Natural killer cell (primary cell): ENCODE data around the gene AGBL4. TPM values are rescaled to one million over a fixed set of nuclear protein-coding genes. Genes with fewer than 3 reads are reported as not detected.
"Not testable (repeated sequence)": the region's sequence is repeated elsewhere in the genome, so short reads cannot be mapped to it uniquely, and the experiment has no call there.

Source experiments
- ATAC-seq, 3 donors: fragments of 150-1000 bp in 2 of 3; fragments of 200-7000 bp in 1 of 3; cut with Tn5 transposase; 1 replicate in 1 of 3; 2 replicates in 2 of 3; pipeline ENCODE4 v1.10.0; 2021; ENCODE audit warnings: mild to moderate bottlenecking in 2 of 3, moderate library complexity in 2 of 3
- DNase-seq, 2 donors: peaks; one replicate each; pipeline versions ENCODE4 v3.0.0 to v3.0.0-alpha.2; 2013 to 2021; ENCODE audit warnings: mixed read lengths in 1 of 2
- H3K27ac ChIP-seq: one replicate; pipeline ENCODE4 v1.5.1; 2013; ENCODE audit warnings: mild to moderate bottlenecking, low read length
- H3K27me3 ChIP-seq: one replicate; pipeline ENCODE4 v1.6.1; 2013; ENCODE audit warnings: low read length; ENCODE audit not compliant: control insufficient read depth, insufficient read depth
- H3K36me3 ChIP-seq: one replicate; pipeline ENCODE4 v1.6.1; 2013; ENCODE audit warnings: low read length; ENCODE audit not compliant: control insufficient read depth, insufficient read depth
- H3K4me1 ChIP-seq: one replicate; pipeline ENCODE4 v1.6.1; 2013; ENCODE audit warnings: low read length; ENCODE audit not compliant: control insufficient read depth, insufficient read depth
- H3K4me3 ChIP-seq: one replicate; pipeline ENCODE4 v1.5.1; 2013; ENCODE audit warnings: low read length
- H3K9me3 ChIP-seq: one replicate; pipeline ENCODE4 v1.6.1; 2013; ENCODE audit warnings: low read length; ENCODE audit not compliant: control insufficient read depth, insufficient read depth
- H3K27ac Mint-ChIP-seq, 2 donors: one replicate each; pipeline ENCODE4 v1.8.0; 2022; ENCODE audit warnings: mild to moderate bottlenecking in 2 of 2, mixed read lengths in 2 of 2, moderate library complexity in 1 of 2
- H3K27me3 Mint-ChIP-seq, 2 donors: one replicate each; pipeline ENCODE4 v1.8.0; 2022; ENCODE audit warnings: low read depth in 2 of 2, mixed read lengths in 2 of 2
- H3K36me3 Mint-ChIP-seq: one replicate; pipeline ENCODE4 v1.8.0; 2022; ENCODE audit warnings: mixed read lengths
- H3K4me1 Mint-ChIP-seq, 2 donors: one replicate each; pipeline ENCODE4 v1.8.0; 2022; ENCODE audit warnings: mixed read lengths in 2 of 2
- H3K4me3 Mint-ChIP-seq: one replicate; pipeline ENCODE4 v1.8.0; 2022; ENCODE audit warnings: mild to moderate bottlenecking, moderate library complexity, mixed read lengths
- H3K9me3 Mint-ChIP-seq, 2 donors: one replicate each; pipeline ENCODE4 v1.8.0; 2022; ENCODE audit warnings: mixed read lengths in 2 of 2
- CTCF ChIP-seq: fragments of 200-600 bp; IDR thresholded peaks from one replicate; pipeline ENCODE4 v1.8.0; 2022; ENCODE audit warnings: antibody characterized with exemption
- WGBS: methylation state at CpG from one replicate; pipeline ENCODE4 v1.1.7; 2013; ENCODE audit warnings: missing lambda C conversion rate; ENCODE audit not compliant: insufficient coverage; 5-methylcytosine and 5-hydroxymethylcytosine counted together
- intact Hi-C: fragments of 100-400 bp; cut with micrococcal nuclease; formaldehyde crosslinking; loops from one replicate; pipeline ENCODE4 v1.14.2; 2022
- total RNA-seq, 4 donors: library from RNA; stranded (reverse); fragments of 120-200 nt in 1 of 4; gene quantifications; one replicate each; pipeline versions ENCODE4 v1.2.3 to v1.2.4, GENCODE V29; 2013 to 2022

Gene AGBL4
- total RNA-seq, 3 donors from 2014 or later (not counting 1 experiment from before 2014, with no cell fraction given): not detected

- Histone ChIP-seq H3K27me3 (no peaks in the 10 kb centered on the region), H3K4me1 (no peaks in the 10 kb centered on the region), H3K27ac (no peak overlapping the region), H3K9me3 (no peaks in the 10 kb centered on the region), H3K36me3 (no peaks in the 10 kb centered on the region), H3K4me3 (no peak overlapping the region)
- intact Hi-C loops: no loop called here
- H3K36me3 Mint-ChIP-seq: no peaks in the 10 kb centered on the region
- H3K27ac Mint-ChIP-seq: no peak overlapping the region
- TF ChIP-seq CTCF: no peak
- no peaks in the 10 kb centered on the region for H3K4me1 Mint-ChIP-seq
- H3K27me3 Mint-ChIP-seq: peaks cover 7 to 19% of the 10 kb centered on the region in 2 donors
- H3K9me3 Mint-ChIP-seq: peaks cover 3 to 8% of the 10 kb centered on the region in 2 donors
- ATAC-seq (no peak), DNase-seq (no peak)
- WGBS: 91% methylated on average over 1 of the region's 1 CpG
- H3K4me3 Mint-ChIP-seq: no peak overlapping the region
Measured at GRCh38 chr1:50027794-50028193, 4.0 kb upstream of the AGBL4 start.

- no peak for ATAC-seq
- Histone ChIP-seq H3K27me3 (no peaks in the 10 kb centered on the region), H3K4me1 (no peaks in the 10 kb centered on the region), H3K27ac (no peak overlapping the region), H3K4me3 (no peak overlapping the region), H3K9me3 (no peaks in the 10 kb centered on the region), H3K36me3 (no peaks in the 10 kb centered on the region)
- no peak for TF ChIP-seq CTCF
- no peak for DNase-seq
- no peak overlapping the region for H3K27ac Mint-ChIP-seq
- no peak overlapping the region for H3K4me3 Mint-ChIP-seq
- H3K36me3 Mint-ChIP-seq: no peaks in the 10 kb centered on the region
- H3K27me3 Mint-ChIP-seq: no peaks in the 10 kb centered on the region
- intact Hi-C loops: no loop called here
- H3K9me3 Mint-ChIP-seq: peaks cover 12 to 16% of the 10 kb centered on the region in 2 donors
- 33% methylated on average over 1 of the region's 1 CpG for WGBS
- no peaks in the 10 kb centered on the region for H3K4me1 Mint-ChIP-seq
Measured at GRCh38 chr1:49995734-49996133, 28.0 kb downstream of the AGBL4 start.

GRCh38 chr1:49971088-49971487 is 52.7 kb downstream of the AGBL4 start:
- intact Hi-C loops: no loop called here
- Mint-ChIP-seq H3K4me1 (no peaks in the 10 kb centered on the region), H3K36me3 (no peaks in the 10 kb centered on the region), H3K4me3 (no peak overlapping the region), H3K27ac (no peak overlapping the region), H3K27me3 (no peaks in the 10 kb centered on the region), H3K9me3 (peaks cover 0 to 4% of the 10 kb centered on the region in 2 donors)
- Histone ChIP-seq H3K4me3 (no peak overlapping the region), H3K4me1 (no peaks in the 10 kb centered on the region), H3K27ac (no peak overlapping the region), H3K27me3 (no peaks in the 10 kb centered on the region), H3K36me3 (no peaks in the 10 kb centered on the region), H3K9me3 (no peaks in the 10 kb centered on the region)
- ATAC-seq: no peak
- 100% methylated on average over 1 of the region's 2 CpGs for WGBS
- no peak for DNase-seq
- TF ChIP-seq CTCF: no peak

GRCh38 chr1:49951385-49951784 is 72.4 kb downstream of the AGBL4 start:
- Histone ChIP-seq H3K27me3 (no peaks in the 10 kb centered on the region), H3K27ac (no peak overlapping the region), H3K4me3 (no peak overlapping the region), H3K9me3 (no peaks in the 10 kb centered on the region), H3K4me1 (no peaks in the 10 kb centered on the region), H3K36me3 (no peaks in the 10 kb centered on the region)
- WGBS: no CpG with 5 or more reads among the region's 3 CpGs
- no peak overlapping the region for H3K27ac Mint-ChIP-seq
- H3K27me3 Mint-ChIP-seq: no peaks in the 10 kb centered on the region
- H3K9me3 Mint-ChIP-seq: peaks cover 7% of the 10 kb centered on the region in 2 donors
- ATAC-seq (no peak), DNase-seq (no peak)
- no peaks in the 10 kb centered on the region for H3K4me1 Mint-ChIP-seq
- H3K36me3 Mint-ChIP-seq: no peaks in the 10 kb centered on the region
- no peak overlapping the region for H3K4me3 Mint-ChIP-seq
- intact Hi-C loops: no loop called here
- no peak for TF ChIP-seq CTCF

GRCh38 chr1:49915301-49915700 is 108.5 kb downstream of the AGBL4 start:
- peaks cover 12% of the 10 kb centered on the region in 2 donors for H3K9me3 Mint-ChIP-seq
- H3K36me3 ChIP-seq, DNase-seq, intact Hi-C loops, H3K9me3 ChIP-seq, H3K27me3 Mint-ChIP-seq, H3K27me3 ChIP-seq, H3K4me1 Mint-ChIP-seq, H3K27ac ChIP-seq, H3K4me3 Mint-ChIP-seq, H3K27ac Mint-ChIP-seq, H3K4me1 ChIP-seq, H3K36me3 Mint-ChIP-seq, ATAC-seq, H3K4me3 ChIP-seq: not testable (repeated sequence)
- WGBS: 91% methylated on average over 11 of the region's 11 CpGs
